HEK293 (cell line): ENCODE measurements around the gene RTKN.
A peak's percentile ranks its signal among the peaks of the same experiment; 100 is the strongest.

Experiments
- CTCF ChIA-PET: fragments of 350-600 bp; formaldehyde crosslinking; extraction: SDS; loops from one replicate; lab custom pipeline; 2021; ENCODE audit warnings: antibody characterized with exemption; lab: Yijun Ruan, JAX
- POLR2A ChIA-PET: fragments of 300-600 bp; formaldehyde crosslinking; extraction: SDS; loops from one replicate; lab custom pipeline; 2020; ENCODE audit warnings: antibody characterized with exemption, inconsistent platforms; lab: Yijun Ruan, JAX
- H3K27ac ChIP-seq: fragments of 200-500 bp; sonication (Bioruptor generic); 2 replicates; pipeline ENCODE4 v1.5.1; 2014; ENCODE audit warnings: low read depth, low read length, control low read depth, inconsistent platforms; ENCODE audit errors: extremely low read depth
- H3K36me3 ChIP-seq, 2 experiments: fragments of 200-500 bp in 1 of 2; sonication (Bioruptor generic) in 1 of 2; 1 replicate in 1 of 2; 2 replicates in 1 of 2; pipeline ENCODE4 v1.5.1; 2014 to 2017; ENCODE audit warnings: inconsistent platforms in 2 of 2, low read length in 2 of 2; ENCODE audit not compliant: control insufficient read depth in 2 of 2, insufficient read depth in 1 of 2
- H3K4me1 ChIP-seq: fragments of 200-500 bp; sonication (Bioruptor generic); 2 replicates; pipeline ENCODE4 v1.5.1; 2014; ENCODE audit warnings: mild to moderate bottlenecking, low read length, inconsistent platforms; ENCODE audit not compliant: control insufficient read depth, insufficient read depth
- H3K4me3 ChIP-seq: 2 replicates; pipeline ENCODE4 v1.5.1; 2011; ENCODE audit warnings: low read depth, mild to moderate bottlenecking, control low read depth, low read length, moderate library complexity
- H3K9me3 ChIP-seq: fragments of 200-500 bp; sonication (Bioruptor generic); 2 replicates; pipeline ENCODE4 v1.5.1; 2014; ENCODE audit warnings: low read depth, low read length, inconsistent platforms; ENCODE audit not compliant: control insufficient read depth, insufficient read depth
- KLF16 ChIP-seq: fragments of 450-650 bp; formaldehyde crosslinking; IDR thresholded peaks from 2 replicates; pipeline ENCODE4 v1.5.1; 2017; ENCODE audit warnings: missing biosample characterization, missing genetic modification characterization
- MYNN ChIP-seq: fragments of 450-650 bp; formaldehyde crosslinking; IDR thresholded peaks from 2 replicates; pipeline ENCODE4 v1.5.1; 2016; ENCODE audit warnings: missing biosample characterization, missing genetic modification characterization, borderline replicate concordance
- PRDM10 ChIP-seq: fragments of 450-650 bp; formaldehyde crosslinking; IDR thresholded peaks from 2 replicates; pipeline ENCODE4 v1.5.1; 2016; ENCODE audit warnings: missing biosample characterization, missing genetic modification characterization
- SCRT2 ChIP-seq: fragments of 450-650 bp; formaldehyde crosslinking; IDR thresholded peaks from 2 replicates; pipeline ENCODE4 v1.5.1; 2016; ENCODE audit warnings: missing biosample characterization, missing genetic modification characterization
- TCF7L2 ChIP-seq: IDR thresholded peaks from 2 replicates; pipeline ENCODE4 v1.6.1; 2011; ENCODE audit warnings: low read depth, mild to moderate bottlenecking, inconsistent platforms, low read length, moderate library complexity, borderline replicate concordance
- ZBTB17 ChIP-seq: fragments of 450-650 bp; formaldehyde crosslinking; IDR thresholded peaks from 2 replicates; pipeline ENCODE4 v1.5.1; 2016; ENCODE audit warnings: missing biosample characterization, missing genetic modification characterization
- ZBTB48 ChIP-seq: fragments of 450-650 bp; formaldehyde crosslinking; IDR thresholded peaks from 2 replicates; pipeline ENCODE4 v1.5.1; 2016; ENCODE audit warnings: missing biosample characterization, missing genetic modification characterization
- ZFHX2 ChIP-seq: fragments of 450-650 bp; formaldehyde crosslinking; conservative IDR thresholded peaks from 2 replicates; pipeline ENCODE4 v1.5.1; 2016; ENCODE audit warnings: missing biosample characterization, missing genetic modification characterization
- ZNF114 ChIP-seq: fragments of 450-650 bp; formaldehyde crosslinking; IDR thresholded peaks from 2 replicates; pipeline ENCODE4 v1.5.0; 2017; ENCODE audit warnings: missing biosample characterization, missing genetic modification characterization
- ZNF121 ChIP-seq: fragments of 450-650 bp; formaldehyde crosslinking; IDR thresholded peaks from 2 replicates; pipeline ENCODE4 v1.5.1; 2016; ENCODE audit warnings: missing biosample characterization, missing genetic modification characterization
- ZNF148 ChIP-seq: fragments of 450-650 bp; formaldehyde crosslinking; IDR thresholded peaks from 2 replicates; pipeline ENCODE4 v1.5.0; 2017; ENCODE audit warnings: missing biosample characterization, missing genetic modification characterization, borderline replicate concordance
- ZNF280C ChIP-seq: fragments of 450-650 bp; formaldehyde crosslinking; IDR thresholded peaks from 2 replicates; pipeline ENCODE4 v1.5.1; 2016; ENCODE audit warnings: missing biosample characterization, missing genetic modification characterization
- ZNF324 ChIP-seq: fragments of 450-650 bp; formaldehyde crosslinking; IDR thresholded peaks from 2 replicates; pipeline ENCODE4 v1.5.1; 2016; ENCODE audit warnings: missing biosample characterization, missing genetic modification characterization
- ZNF426 ChIP-seq: fragments of 450-650 bp; formaldehyde crosslinking; IDR thresholded peaks from 2 replicates; pipeline ENCODE4 v1.5.1; 2017; ENCODE audit warnings: missing biosample characterization, missing genetic modification characterization, mild to moderate bottlenecking, inconsistent platforms, moderate library complexity
- ZNF544 ChIP-seq: fragments of 450-650 bp; formaldehyde crosslinking; IDR thresholded peaks from 2 replicates; pipeline ENCODE4 v1.5.0; 2017; ENCODE audit warnings: missing biosample characterization, missing genetic modification characterization
- ZNF561 ChIP-seq: fragments of 450-650 bp; IDR thresholded peaks from 2 replicates; pipeline ENCODE4 v1.5.1; 2018; ENCODE audit warnings: missing biosample characterization, missing genetic modification characterization, borderline replicate concordance
- ZNF624 ChIP-seq: fragments of 450-650 bp; formaldehyde crosslinking; IDR thresholded peaks from 2 replicates; pipeline ENCODE4 v1.5.1; 2017; ENCODE audit warnings: missing biosample characterization, missing genetic modification characterization
- ZNF639 ChIP-seq: fragments of 450-650 bp; formaldehyde crosslinking; IDR thresholded peaks from 2 replicates; pipeline ENCODE4 v1.5.1; 2016; ENCODE audit warnings: missing biosample characterization, missing genetic modification characterization
- ZNF692 ChIP-seq: fragments of 450-650 bp; formaldehyde crosslinking; IDR thresholded peaks from 2 replicates; pipeline ENCODE4 v1.5.1; 2016; ENCODE audit warnings: missing biosample characterization, missing genetic modification characterization
- ZNF701 ChIP-seq: fragments of 450-650 bp; formaldehyde crosslinking; IDR thresholded peaks from 2 replicates; pipeline ENCODE4 v1.5.1; 2016; ENCODE audit warnings: missing biosample characterization, missing genetic modification characterization
- ZNF785 ChIP-seq: fragments of 450-650 bp; formaldehyde crosslinking; IDR thresholded peaks from 2 replicates; pipeline ENCODE4 v1.5.1; 2016; ENCODE audit warnings: missing biosample characterization, missing genetic modification characterization

The RTKN gene

GRCh38 chr2:74379851-74380789 is 61.6 kb downstream of the RTKN start, which contains the start of gene DCTN1:
Gene DCTN1, minus strand, starts transcription at chr2:74380311. Its CDS starts 274 bp downstream, at chr2:74380037.
- POLR2A ChIA-PET, result interaction anchor here (0.6 to 1.7 kb wide), 4 partner anchors 9 to 1255 kb away, joined by 3 to 8 read pairs (median 4); no protein-coding TSS in a partner anchor
- Histone ChIP-seq H3K9me3 (no peaks in the 10 kb centered on the region), H3K27ac (0 out of 2 replicates have a peak within 1 kb of the TSS, but pooled peaks have one; percentile 28), H3K4me3 (peak within 1 kb of the TSS; percentile 36), H3K36me3 (peaks cover 0 to 42% of the 10 kb centered on the region in 2 experiments; a peak in 1 of 3 replicates), H3K4me1 (peaks cover 6% of the 10 kb centered on the region)
- 0 out of 2 replicates have a peak, but pooled peaks have one; percentile 40 for TF ChIP-seq ZNF639
- no peak for TF ChIP-seq ZFHX2 (tag by site-specific recombination)
- peak; percentile 27; the same call in 1 of the 2 replicates for TF ChIP-seq ZNF692
- no peak for TF ChIP-seq ZNF114
- TF ChIP-seq ZNF624 (tag by site-specific recombination), result no peak
- peak; percentile 85 for TF ChIP-seq ZBTB48
- TF ChIP-seq SCRT2 (tag by site-specific recombination), result peak; percentile 64
- no peak for TF ChIP-seq ZNF544
- no peak for TF ChIP-seq ZNF785 (tag by site-specific recombination)
- TF ChIP-seq ZNF324 (tag by site-specific recombination), result 0 out of 2 replicates have a peak, but pooled peaks have one; percentile 32
- TF ChIP-seq ZNF148 (tag by site-specific recombination), result no peak
- TF ChIP-seq MYNN (tag by site-specific recombination), result peak; percentile 72; the same call in 1 of the 2 replicates
- no peak for TF ChIP-seq ZNF426
- peak; percentile 46; the same call in 1 of the 2 replicates for TF ChIP-seq PRDM10
- TF ChIP-seq TCF7L2, result no peak
- no peak for TF ChIP-seq ZNF561 (tag by site-specific recombination)
- TF ChIP-seq KLF16 (tag by site-specific recombination), result peak; percentile 57; the same call in 1 of the 2 replicates
- no peak for TF ChIP-seq ZNF121 (tag by site-specific recombination)
- no peak for TF ChIP-seq ZNF280C (tag by site-specific recombination)
- peak; percentile 97 for TF ChIP-seq ZBTB17
- no peak for TF ChIP-seq ZNF701 (tag by site-specific recombination)
- CTCF ChIA-PET, result interaction anchor here (0.6 to 1.2 kb wide), 4 partner anchors 28 to 540 kb away, joined by 3 to 7 read pairs (median 5); no protein-coding TSS in a partner anchor
